Measurements from ENCODE around the gene RASGRF2. TPM values are rescaled to one million over a fixed set of nuclear protein-coding genes. Genes with fewer than 3 reads are reported as not detected.

Gene RASGRF2
- total and polyA plus RNA-seq, 2 of the 8 experiments (the other 6 are each of a cell fraction or from before 2014, with no cell fraction given): 2.6 to 29.5 TPM

DNA sequence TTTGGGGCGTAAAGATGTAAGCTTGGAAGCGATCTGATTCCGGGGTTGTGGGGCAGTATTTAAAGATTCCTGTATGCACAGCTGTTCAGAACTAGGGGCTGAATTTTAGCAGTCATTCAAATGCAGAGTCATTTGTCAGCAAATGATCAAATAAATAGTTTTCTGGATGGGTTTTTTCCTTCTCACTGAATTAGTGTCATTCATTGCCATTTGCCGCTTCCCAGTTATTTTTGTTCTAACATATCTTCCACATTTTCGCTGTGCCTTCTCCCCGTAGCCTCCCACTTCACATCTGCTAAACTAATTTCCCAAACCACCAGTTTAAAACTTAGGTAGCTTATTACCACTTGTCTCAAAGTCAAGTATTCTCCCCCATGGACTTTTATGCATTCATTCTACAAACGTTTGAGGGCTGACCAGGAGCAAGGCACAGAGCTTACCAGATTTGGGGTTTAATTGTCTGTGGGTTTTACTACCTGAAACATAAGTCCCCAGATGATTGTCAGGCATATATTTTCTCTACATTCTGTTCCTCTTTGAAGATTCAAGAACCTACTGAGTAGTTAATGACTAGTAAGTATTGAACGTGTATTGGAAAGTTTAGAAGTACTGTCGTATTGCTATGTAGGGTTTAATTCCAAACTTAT lies 231.7 kb downstream of the RASGRF2 start (continued):
- no peak for TF ChIP-seq CEBPB (IDR thresholded peaks at IDR 0.05; ENCODE audit: low read depth, low read length)

Data from H1 (cell line).